Stimulated activated CD8-positive, alpha-beta memory T cell treated with anti-CD3 and anti-CD28 coated beads, Interleukin-4, amount 100 ng/mL, for 1 hour (primary cell): ENCODE results near the gene KCNK10.

Experiments used
- DNase-seq, 2 donors: peaks; one replicate each; pipeline ENCODE4 v3.0.0-alpha.2; 2020; ENCODE audit warnings: low read depth in 2 of 2, low spot score in 1 of 2

The KCNK10 gene

GRCh38 chr14:88229428-88229827 lies 93.6 kb downstream of the KCNK10 start:
- no peak for DNase-seq

DNA sequence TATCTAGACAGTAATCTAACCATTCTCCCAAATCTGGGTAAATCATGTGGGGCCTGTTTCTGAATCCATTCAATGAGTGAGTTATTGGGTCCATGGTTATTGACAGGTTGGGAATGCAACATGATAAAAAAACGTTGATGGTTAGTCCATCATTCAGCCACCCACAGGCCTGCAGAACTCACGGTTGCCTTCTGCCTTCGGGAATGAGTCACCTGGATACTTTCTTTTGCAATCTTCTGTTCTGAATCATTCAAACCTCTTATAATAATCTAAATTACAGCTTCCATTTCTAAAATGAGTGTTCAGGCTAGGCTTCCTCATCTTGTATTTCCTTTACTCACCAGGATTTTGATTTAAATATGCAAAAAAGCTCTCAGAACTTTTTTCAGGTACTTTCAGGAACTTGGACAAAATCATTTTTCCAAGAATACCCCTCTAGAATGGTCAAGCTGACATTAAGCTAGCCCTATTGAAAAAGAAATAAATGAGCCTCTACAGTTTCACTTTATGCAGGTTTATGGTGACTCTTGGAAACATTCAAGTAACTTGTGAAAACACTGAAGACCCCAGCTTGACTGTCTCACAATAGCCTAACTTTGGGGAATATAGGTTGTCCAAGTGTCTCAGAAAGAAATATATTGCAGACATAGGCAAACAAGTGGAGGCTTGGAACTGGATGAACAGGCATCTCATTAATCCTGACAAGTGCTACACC lies 94.4 kb downstream of the KCNK10 start:
- DNase-seq: no peak

GRCh38 chr14:88227693-88228092 lies 95.4 kb downstream of the KCNK10 start:
- DNase-seq: no peak

GRCh38 chr14:88225721-88226120 lies 97.3 kb downstream of the KCNK10 start:
- DNase-seq: no peak

DNA sequence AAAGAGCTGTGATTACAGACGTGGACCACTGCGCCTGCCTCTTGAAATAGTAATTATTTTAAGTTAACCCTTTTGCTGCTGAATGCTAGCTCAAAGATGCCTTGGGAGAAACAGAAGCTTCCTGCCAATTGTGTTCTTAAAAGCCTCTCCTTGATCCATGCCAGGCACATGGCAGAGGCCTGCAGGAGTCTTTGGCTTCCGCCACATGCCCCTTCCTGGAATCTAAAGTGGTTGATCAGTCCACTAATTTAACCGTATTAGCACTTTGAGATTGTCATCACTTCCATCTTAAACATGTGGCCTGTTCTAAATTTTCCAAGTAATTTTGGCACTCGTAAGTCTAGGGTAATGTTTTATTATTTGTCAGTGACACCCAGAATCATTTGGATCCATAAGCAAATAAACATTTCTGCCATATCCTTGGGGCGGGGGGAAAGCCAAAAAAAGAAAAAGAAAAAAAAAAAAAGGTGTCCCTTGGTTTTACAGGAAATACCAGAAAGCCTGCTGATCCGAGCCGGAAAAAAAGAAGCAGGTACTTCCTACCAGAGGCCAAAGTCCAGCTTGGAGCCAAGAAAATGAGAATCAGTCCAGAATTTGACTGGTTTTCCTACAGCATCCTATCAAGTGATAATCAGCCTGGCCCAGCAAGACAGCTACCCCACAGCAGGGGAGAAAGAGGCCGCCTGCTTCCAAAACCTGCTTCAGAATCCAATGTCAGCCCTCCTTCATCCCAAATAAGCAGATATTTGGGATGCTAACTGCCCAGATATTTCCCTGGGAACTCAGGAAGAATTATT lies 104.8 kb downstream of the KCNK10 start:
- no peak for DNase-seq

GRCh38 chr14:88212691-88213090 lies 110.4 kb downstream of the KCNK10 start:
- DNase-seq: no peak

DNA sequence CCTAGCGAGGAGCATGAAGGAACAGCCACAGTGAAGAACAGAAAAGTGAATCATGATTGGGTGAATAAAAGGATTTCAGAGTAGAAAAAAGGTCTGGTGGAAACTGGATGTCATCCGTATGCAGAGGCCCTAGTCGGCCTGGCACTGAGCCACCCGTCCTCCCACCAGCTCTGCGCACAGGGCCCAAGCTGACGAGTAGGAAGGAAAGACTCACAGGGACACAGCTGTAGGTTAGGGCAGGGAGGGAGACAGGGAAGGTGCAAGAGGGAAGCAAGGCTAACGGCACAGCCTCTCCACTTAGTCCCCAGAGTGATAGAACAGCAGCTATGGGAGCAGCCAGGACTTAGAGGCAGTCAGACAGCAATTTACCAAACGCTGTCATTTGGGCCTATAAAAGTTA lies 112.6 kb downstream of the KCNK10 start:
- DNase-seq: no peak

DNA sequence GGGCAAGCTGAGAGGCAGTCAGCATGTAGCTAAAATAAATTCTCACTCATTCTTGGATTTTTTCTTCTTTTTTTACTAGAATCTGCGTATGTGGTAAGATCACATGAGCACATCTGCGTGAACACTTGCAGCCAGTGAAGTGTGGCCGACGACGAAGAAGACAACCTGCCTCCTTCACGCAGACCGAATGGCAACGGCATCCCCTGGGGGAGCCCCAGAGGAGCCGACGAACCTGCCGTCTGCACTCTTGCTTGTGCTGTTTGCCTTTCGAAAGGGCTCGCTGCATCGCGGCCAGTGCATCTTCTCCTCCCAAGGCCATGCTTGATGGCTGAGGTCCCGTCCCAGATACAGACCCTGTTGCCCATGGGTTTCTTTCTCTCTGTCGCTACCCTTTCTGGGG lies 113.8 kb downstream of the KCNK10 start:
- no peak for DNase-seq

DNA sequence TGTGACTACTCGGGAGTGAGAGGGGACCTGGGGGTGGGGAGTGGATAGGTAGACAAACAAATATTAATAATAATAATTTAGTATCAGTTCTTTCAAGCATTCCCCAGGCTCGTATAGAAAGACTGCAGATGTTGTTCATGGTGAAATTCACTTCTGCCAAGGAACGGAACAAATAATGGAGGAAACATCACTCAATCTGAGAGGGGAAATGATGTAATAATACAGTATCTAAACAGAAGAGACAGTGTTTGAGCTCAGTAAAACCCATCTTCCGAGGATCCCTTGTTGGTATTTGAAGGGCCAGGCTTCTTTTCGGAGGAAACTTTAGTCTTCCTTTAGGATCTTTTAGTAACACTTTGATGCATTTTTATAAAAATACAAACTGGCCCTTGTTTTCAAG lies 114.2 kb downstream of the KCNK10 start:
- no peak for DNase-seq

GRCh38 chr14:88204221-88204620 lies 118.8 kb downstream of the KCNK10 start:
- DNase-seq: no peak

DNA sequence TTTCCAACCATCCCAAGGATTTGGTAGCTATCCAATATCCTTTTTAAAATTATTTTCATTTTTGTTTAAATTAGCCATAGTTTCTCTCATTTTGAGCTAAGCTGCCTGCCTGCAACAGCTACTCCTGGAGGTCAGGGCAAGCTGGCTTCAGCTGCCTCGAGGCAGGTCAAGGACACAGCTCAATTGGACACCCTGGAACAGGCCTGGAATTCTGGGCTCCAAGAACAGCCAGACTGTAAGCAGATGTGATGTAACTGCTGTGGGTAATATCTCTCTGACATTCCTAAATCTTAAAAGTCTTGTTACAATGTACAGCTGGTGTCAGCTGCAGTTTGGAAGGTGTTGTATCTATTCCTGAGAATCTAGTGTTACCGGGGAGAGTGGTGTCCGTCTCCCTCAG lies 119.8 kb downstream of the KCNK10 start:
- no peak for DNase-seq

GRCh38 chr14:88202286-88202685 lies 120.8 kb downstream of the KCNK10 start:
- no peak for DNase-seq

DNA sequence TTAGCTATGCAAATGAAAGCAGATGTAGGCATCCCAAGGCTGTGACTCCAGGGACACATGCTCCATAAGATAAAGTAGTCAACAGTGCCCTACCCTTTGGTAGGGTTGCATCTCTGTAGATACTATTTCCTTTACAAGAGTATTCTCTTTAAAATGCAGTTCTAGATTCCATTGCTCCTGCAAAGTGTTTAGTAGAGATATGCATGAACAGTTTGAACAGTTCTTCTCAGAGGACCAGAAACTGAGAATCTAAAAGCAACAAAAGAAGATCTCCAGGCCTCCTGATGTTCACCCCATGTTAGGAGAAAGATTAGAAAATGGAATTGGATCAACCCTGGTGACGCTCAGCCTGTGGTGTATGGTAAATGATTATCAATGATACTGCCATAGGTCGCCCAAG lies 121.2 kb downstream of the KCNK10 start:
- no peak for DNase-seq

- no peak for DNase-seq
These were observed 123.2 kb downstream of the KCNK10 start for GRCh38 chr14:88199882-88200281.

DNA sequence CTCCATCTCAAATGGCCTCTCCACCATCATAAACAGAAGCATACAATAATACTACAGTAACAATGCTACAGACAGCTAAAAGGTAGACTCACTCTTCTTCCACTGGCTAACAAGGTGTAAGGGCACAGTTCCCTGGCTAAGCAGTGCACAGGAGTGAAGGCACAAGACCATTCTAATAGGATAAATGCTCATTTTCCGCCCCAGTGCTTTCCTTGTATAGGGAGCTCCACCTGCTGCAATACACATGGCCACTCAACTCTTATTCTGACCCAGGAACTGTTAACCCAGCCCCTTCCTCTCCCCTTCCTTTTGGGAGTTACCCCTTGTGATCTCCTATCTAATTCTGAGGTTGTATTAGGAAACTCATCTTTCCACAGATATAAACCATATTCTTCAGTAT lies 124.6 kb downstream of the KCNK10 start:
- no peak for DNase-seq

- DNase-seq: no peak
These were observed 126.1 kb downstream of the KCNK10 start for GRCh38 chr14:88196925-88197324.

DNA sequence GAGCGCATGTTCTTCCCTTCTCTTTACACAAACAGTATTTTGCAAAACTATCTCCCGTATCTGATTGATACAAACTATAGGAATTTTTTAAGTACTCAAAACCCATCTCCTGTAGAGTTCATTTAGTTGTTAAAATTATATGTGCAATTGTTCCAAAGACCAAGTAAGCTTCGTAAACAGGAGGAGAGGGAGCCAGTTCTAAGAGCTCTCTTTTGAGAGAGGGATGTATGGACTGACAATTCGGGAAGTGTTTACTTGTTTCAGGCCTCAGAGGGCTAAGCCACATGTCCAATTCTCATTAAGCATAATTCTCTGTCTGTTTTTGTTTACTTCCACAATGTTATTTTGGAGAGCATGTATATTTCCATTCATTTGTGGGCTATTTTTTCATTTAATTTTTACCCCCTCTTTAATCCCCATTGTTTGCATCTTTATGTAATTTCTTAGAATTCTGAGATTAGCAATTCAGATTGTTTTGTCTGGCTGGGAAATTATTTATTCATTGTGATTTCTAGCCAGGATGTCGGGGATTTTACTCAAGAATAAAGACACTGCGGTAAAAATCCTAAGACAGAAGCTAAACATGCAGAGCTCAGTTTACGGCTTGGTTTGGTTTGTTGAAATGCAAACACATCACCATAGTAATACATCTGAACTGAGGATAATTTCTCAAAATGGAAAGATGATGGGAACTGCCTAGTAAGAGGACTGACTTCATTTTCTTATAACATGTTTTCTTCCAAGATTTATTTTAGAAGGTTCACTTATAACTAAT lies 126.8 kb downstream of the KCNK10 start:
- no peak for DNase-seq

GRCh38 chr14:88195676-88196075 lies 127.4 kb downstream of the KCNK10 start:
- no peak for DNase-seq

GRCh38 chr14:88194531-88194930 lies 128.5 kb downstream of the KCNK10 start:
- no peak for DNase-seq

- DNase-seq: no peak
These were observed 131.5 kb downstream of the KCNK10 start for GRCh38 chr14:88191605-88192004.

GRCh38 chr14:88189417-88190191 lies 133.5 kb downstream of the KCNK10 start:
- no peak for DNase-seq
